A673 (cell line): Measurements from ENCODE around the gene CCDC88B. TPM values are rescaled to one million over a fixed set of nuclear protein-coding genes. Genes with fewer than 3 reads are reported as not detected.
A peak's percentile ranks its signal among the peaks of the same experiment; 100 is the strongest.

Source experiments
- BruUV-seq: library from RNA; stranded (reverse); fragments of 400-500 nt; replicated peaks from 2 replicates; lab custom pipeline; 2021; lab: Mats Ljungman, UMichigan
- CTCF ChIA-PET: fragments of 300-600 bp; sonication (Branson Sonifier 250); formaldehyde crosslinking; loops from one replicate; lab custom pipeline; 2022; ENCODE audit warnings: antibody characterized with exemption; lab: Charles Lee
- POLR2A ChIA-PET: fragments of 300-600 bp; sonication (Branson Sonifier 250); formaldehyde crosslinking; loops from one replicate; lab custom pipeline; 2022; ENCODE audit warnings: antibody characterized with exemption; ENCODE audit not compliant: low non-redundant PET; lab: Charles Lee
- DNase-seq: peaks from one replicate; pipeline ENCODE4 v3.0.0-alpha.2; 2015; ENCODE audit warnings: low spot score
- H3K27ac ChIP-seq: fragments of 200-600 bp; sonication (generic); 2 replicates; pipeline ENCODE4 v1.5.1; 2016; ENCODE audit warnings: mixed run types, low read depth, mild to moderate bottlenecking, mixed read lengths, antibody characterized with exemption, low read length; ENCODE audit not compliant: poor library complexity, severe bottlenecking
- H3K27me3 ChIP-seq: fragments of 200-600 bp; sonication (generic); replicated peaks from 2 replicates; pipeline ENCODE4 v1.6.1; 2017; ENCODE audit warnings: mixed run types, low read depth, mild to moderate bottlenecking, mixed read lengths, antibody characterized with exemption, low read length; ENCODE audit not compliant: insufficient read depth, poor library complexity
- H3K36me3 ChIP-seq: fragments of 200-600 bp; sonication (generic); 2 replicates; pipeline ENCODE4 v1.6.1; 2016; ENCODE audit warnings: mixed run types, mild to moderate bottlenecking, mixed read lengths, antibody characterized with exemption, low read length; ENCODE audit not compliant: insufficient read depth, poor library complexity, severe bottlenecking
- H3K4me1 ChIP-seq: fragments of 200-600 bp; sonication (generic); 2 replicates; pipeline ENCODE4 v1.6.1; 2017; ENCODE audit warnings: mixed run types, mild to moderate bottlenecking, mixed read lengths, antibody characterized with exemption, low read length; ENCODE audit not compliant: insufficient read depth, poor library complexity, severe bottlenecking
- H3K4me3 ChIP-seq: fragments of 200-600 bp; sonication (generic); 2 replicates; pipeline ENCODE4 v1.5.1; 2016; ENCODE audit warnings: low read depth, mixed run types, mild to moderate bottlenecking, mixed read lengths, low read length; ENCODE audit not compliant: poor library complexity, severe bottlenecking
- H3K9me3 ChIP-seq: fragments of 200-600 bp; sonication (generic); 2 replicates; pipeline ENCODE4 v1.6.1; 2016; ENCODE audit warnings: mixed run types, low read depth, mild to moderate bottlenecking, mixed read lengths, antibody characterized with exemption, low read length; ENCODE audit not compliant: poor library complexity, severe bottlenecking
- CTCF ChIP-seq: fragments of 300-800, 200-600 bp; sonication (generic); conservative IDR thresholded peaks from 2 replicates; pipeline ENCODE4 v1.5.1; 2017; ENCODE audit warnings: low read depth, mild to moderate bottlenecking, antibody characterized with exemption, low read length, moderate library complexity, mixed read lengths
- EZH2 ChIP-seq: fragments of 200-600 bp; sonication (generic); IDR thresholded peaks from 2 replicates; pipeline ENCODE4 v1.6.1; 2017; ENCODE audit warnings: borderline replicate concordance, low read depth, mild to moderate bottlenecking, mixed read lengths, antibody characterized with exemption, low read length; ENCODE audit not compliant: poor library complexity, severe bottlenecking
- intact Hi-C: fragments of 100-400 bp; cut with micrococcal nuclease; formaldehyde crosslinking; loops from one replicate; pipeline ENCODE4 v1.10.0; 2022; ENCODE audit not compliant: unreplicated experiment
- total RNA-seq: library from RNA; stranded (reverse); gene quantifications from 2 replicates; pipeline ENCODE4 v1.2.3, GENCODE V29; 2021

The CCDC88B gene
- total RNA-seq, 1 experiment from 2014 or later: 0.47 TPM

GRCh38 chr11:64296830-64297698 is 42.9 kb upstream of the CCDC88B start:
- H3K36me3 ChIP-seq: no peaks in the 10 kb centered on the region
- no peak overlapping the region for H3K4me3 ChIP-seq
- peaks cover 28% of the 10 kb centered on the region for H3K27me3 ChIP-seq
- ChIA-PET POLR2A (no interaction called here), CTCF (no interaction called here)
- intact Hi-C loops: no loop called here
- DNase-seq: no peak
- H3K9me3 ChIP-seq: no peaks in the 10 kb centered on the region
- H3K4me1 ChIP-seq: peaks cover 19% of the 10 kb centered on the region
- BruUV-seq: no TSS peak
- no peak overlapping the region for H3K27ac ChIP-seq
- TF ChIP-seq EZH2: no peak
- TF ChIP-seq CTCF: no peak

GRCh38 chr11:64297699-64298358 is 42.2 kb upstream of the CCDC88B start:
- intact Hi-C loops: no loop called here
- no peak for DNase-seq
- peaks cover 17% of the 10 kb centered on the region for H3K4me1 ChIP-seq
- H3K4me3 ChIP-seq: no peak overlapping the region
- H3K36me3 ChIP-seq: no peaks in the 10 kb centered on the region
- H3K27ac ChIP-seq: no peak overlapping the region
- BruUV-seq: no TSS peak
- POLR2A ChIA-PET: no interaction called here
- no peak for TF ChIP-seq CTCF
- no peak for TF ChIP-seq EZH2
- H3K9me3 ChIP-seq: no peaks in the 10 kb centered on the region
- CTCF ChIA-PET: no interaction called here
- peaks cover 20% of the 10 kb centered on the region for H3K27me3 ChIP-seq

- BruUV-seq: no TSS peak
- ChIA-PET POLR2A (no interaction called here), CTCF (interaction anchor here (0.6 kb wide), 1 partner anchor 56 kb away, joined by 7 read pairs; no protein-coding TSS in a partner anchor)
- H3K4me3 ChIP-seq: peak overlapping the region; percentile 38
- intact Hi-C loops: no loop called here
- H3K36me3 ChIP-seq: no peaks in the 10 kb centered on the region
- TF ChIP-seq CTCF: no peak
- no peak for TF ChIP-seq EZH2
- H3K9me3 ChIP-seq: no peaks in the 10 kb centered on the region
- peaks cover 22% of the 10 kb centered on the region for H3K4me1 ChIP-seq
- H3K27me3 ChIP-seq: peaks cover 13% of the 10 kb centered on the region
- H3K27ac ChIP-seq: no peak overlapping the region
- no peak for DNase-seq
These were observed 40.8 kb upstream of the CCDC88B start for GRCh38 chr11:64298966-64299846.
